Measurements from ENCODE around the gene USF2.
"Not testable (repeated sequence)": the region's sequence is repeated elsewhere in the genome, so short reads cannot be mapped to it uniquely, and the experiment has no call there.

USF2 gene

GRCh38 chr19:35284153-35285094 is 15.7 kb downstream of the USF2 start:
- Histone ChIP-seq H3K36me3 (ENCODE audit: insufficient read depth, insufficient read length, low read length) (peaks cover under 1% of the 10 kb centered on the region), H3K9ac (ENCODE audit: insufficient read length, low read depth) (no peak overlapping the region), H3K27me3 (ENCODE audit: insufficient read depth, insufficient read length) (no peaks in the 10 kb centered on the region), H3K4me1 (ENCODE audit: insufficient read depth, insufficient read length) (peaks cover 2% of the 10 kb centered on the region), H3K4me3 (ENCODE audit: insufficient read length, low read depth) (no peak overlapping the region), H3K9me3 (ENCODE audit: insufficient read depth, low read length) (no peaks in the 10 kb centered on the region)
- no peak for DNase-seq (ENCODE audit: low read depth, low spot score)
- TF ChIP-seq YY1 (IDR thresholded peaks at IDR 0.05; ENCODE audit: insufficient read depth, insufficient read length): no peak
- TF ChIP-seq ZNF274 (IDR thresholded peaks at IDR 0.05; ENCODE audit: low read depth, low read length): no peak
- no peak for TF ChIP-seq SUZ12 (IDR thresholded peaks at IDR 0.05; ENCODE audit: extremely low read depth, insufficient read depth, insufficient read length)

DNA sequence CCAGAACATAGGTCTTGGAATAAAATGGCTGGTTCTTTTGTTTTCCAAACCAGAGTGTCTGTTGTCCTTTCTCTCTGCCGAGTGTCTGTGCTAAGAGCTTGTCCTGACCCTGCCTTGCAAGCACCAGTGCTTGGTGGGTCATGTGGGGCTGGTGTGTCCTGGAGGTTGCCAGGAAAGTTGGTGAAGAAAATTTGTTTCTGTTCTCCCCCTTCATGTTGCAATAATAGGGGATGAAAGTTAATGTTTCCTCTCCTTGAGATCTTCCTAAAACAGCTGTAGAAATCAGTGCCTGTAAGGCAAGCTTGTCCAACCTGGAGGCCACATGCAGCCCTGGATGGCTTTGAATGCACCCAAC is 16.3 kb downstream of the USF2 start:
- H3K9me3 ChIP-seq (ENCODE audit: insufficient read depth, low read length): no peaks in the 10 kb centered on the region
- H3K4me1 ChIP-seq (ENCODE audit: insufficient read depth, insufficient read length): peaks cover 2% of the 10 kb centered on the region
- TF ChIP-seq ZNF274 (IDR thresholded peaks at IDR 0.05; ENCODE audit: low read depth, low read length) (no peak), SUZ12 (IDR thresholded peaks at IDR 0.05; ENCODE audit: extremely low read depth, insufficient read depth, insufficient read length) (no peak)
- DNase-seq (ENCODE audit: low read depth, low spot score): no peak
- H3K36me3 ChIP-seq (ENCODE audit: insufficient read depth, insufficient read length, low read length): no peaks in the 10 kb centered on the region
- no peak overlapping the region for H3K9ac ChIP-seq (ENCODE audit: insufficient read length, low read depth)
- H3K27me3 ChIP-seq (ENCODE audit: insufficient read depth, insufficient read length): no peaks in the 10 kb centered on the region
- H3K4me3 ChIP-seq (ENCODE audit: insufficient read length, low read depth): no peak overlapping the region

- not testable (repeated sequence) for H3K9me3 ChIP-seq (ENCODE audit: insufficient read depth, low read length); H3K27me3 ChIP-seq (ENCODE audit: insufficient read depth, insufficient read length); DNase-seq (ENCODE audit: low read depth, low spot score); H3K36me3 ChIP-seq (ENCODE audit: insufficient read depth, insufficient read length, low read length); H3K9ac ChIP-seq (ENCODE audit: insufficient read length, low read depth); H3K4me1 ChIP-seq (ENCODE audit: insufficient read depth, insufficient read length); H3K4me3 ChIP-seq (ENCODE audit: insufficient read length, low read depth)
These were observed 16.7 kb downstream of the USF2 start for GRCh38 chr19:35285465-35285864.

DNA sequence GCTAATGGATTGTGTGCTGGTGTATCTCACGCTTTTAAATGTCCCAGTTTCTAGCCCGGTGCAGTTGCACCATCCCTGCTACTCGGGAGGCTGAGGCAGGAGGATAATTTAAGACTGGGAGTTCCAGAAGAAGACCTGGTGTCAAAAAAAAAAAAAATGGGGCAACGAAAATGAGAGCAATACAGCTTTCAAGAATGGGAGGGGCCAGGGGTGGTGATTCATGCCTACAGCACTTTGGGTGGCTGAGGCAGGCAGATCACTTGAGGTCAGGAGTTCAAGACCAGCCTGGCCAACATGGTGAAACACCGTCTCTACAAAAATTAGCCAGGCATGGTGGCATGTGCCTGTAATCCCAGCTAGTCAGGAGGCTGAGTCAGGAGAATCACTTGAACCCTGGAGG is 17.3 kb downstream of the USF2 start:
- H3K9me3 ChIP-seq (ENCODE audit: insufficient read depth, low read length); H3K36me3 ChIP-seq (ENCODE audit: insufficient read depth, insufficient read length, low read length); DNase-seq (ENCODE audit: low read depth, low spot score); H3K9ac ChIP-seq (ENCODE audit: insufficient read length, low read depth); H3K4me1 ChIP-seq (ENCODE audit: insufficient read depth, insufficient read length); H3K4me3 ChIP-seq (ENCODE audit: insufficient read length, low read depth); H3K27me3 ChIP-seq (ENCODE audit: insufficient read depth, insufficient read length): not testable (repeated sequence)

DNA sequence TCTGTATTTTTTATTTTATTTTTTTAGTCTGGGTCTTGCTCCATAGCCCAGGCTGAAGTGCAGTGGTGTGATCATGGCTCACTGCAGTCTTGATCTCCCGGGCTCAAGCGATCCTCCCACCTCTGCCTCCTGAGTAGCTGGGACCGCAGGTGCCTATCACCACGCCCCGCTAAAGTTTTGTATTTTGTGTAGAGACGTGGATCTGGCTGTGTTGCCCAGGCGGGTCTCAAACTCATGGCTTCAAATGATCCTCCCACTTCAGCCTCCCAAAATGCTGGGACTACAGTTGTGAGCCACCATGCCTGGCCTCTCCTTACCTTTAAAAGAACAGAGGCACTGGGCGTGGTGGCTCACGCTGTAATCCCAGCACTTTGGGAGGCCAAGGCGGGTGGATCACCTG is 19.0 kb downstream of the USF2 start:
- no peak for DNase-seq (ENCODE audit: low read depth, low spot score)
- Histone ChIP-seq H3K4me1 (ENCODE audit: insufficient read depth, insufficient read length) (peaks cover 13% of the 10 kb centered on the region), H3K9ac (ENCODE audit: insufficient read length, low read depth) (no peak overlapping the region), H3K27me3 (ENCODE audit: insufficient read depth, insufficient read length) (no peaks in the 10 kb centered on the region), H3K36me3 (ENCODE audit: insufficient read depth, insufficient read length, low read length) (no peaks in the 10 kb centered on the region), H3K4me3 (ENCODE audit: insufficient read length, low read depth) (no peak overlapping the region), H3K9me3 (ENCODE audit: insufficient read depth, low read length) (no peaks in the 10 kb centered on the region)
- TF ChIP-seq ZNF274 (IDR thresholded peaks at IDR 0.05; ENCODE audit: low read depth, low read length): no peak
- TF ChIP-seq SUZ12 (IDR thresholded peaks at IDR 0.05; ENCODE audit: extremely low read depth, insufficient read depth, insufficient read length): no peak
- no peak for TF ChIP-seq YY1 (IDR thresholded peaks at IDR 0.05; ENCODE audit: insufficient read depth, insufficient read length)

- Histone ChIP-seq H3K4me3 (ENCODE audit: insufficient read length, low read depth) (no peak overlapping the region), H3K9ac (ENCODE audit: insufficient read length, low read depth) (no peak overlapping the region), H3K9me3 (ENCODE audit: insufficient read depth, low read length) (no peaks in the 10 kb centered on the region), H3K27me3 (ENCODE audit: insufficient read depth, insufficient read length) (no peaks in the 10 kb centered on the region), H3K36me3 (ENCODE audit: insufficient read depth, insufficient read length, low read length) (no peaks in the 10 kb centered on the region), H3K4me1 (ENCODE audit: insufficient read depth, insufficient read length) (peaks cover 13% of the 10 kb centered on the region)
- DNase-seq (ENCODE audit: low read depth, low spot score): no peak
- TF ChIP-seq YY1 (IDR thresholded peaks at IDR 0.05; ENCODE audit: insufficient read depth, insufficient read length) (no peak), ZNF274 (IDR thresholded peaks at IDR 0.05; ENCODE audit: low read depth, low read length) (no peak), SUZ12 (IDR thresholded peaks at IDR 0.05; ENCODE audit: extremely low read depth, insufficient read depth, insufficient read length) (no peak)
These were observed 19.6 kb downstream of the USF2 start for GRCh38 chr19:35288331-35288730.

DNA sequence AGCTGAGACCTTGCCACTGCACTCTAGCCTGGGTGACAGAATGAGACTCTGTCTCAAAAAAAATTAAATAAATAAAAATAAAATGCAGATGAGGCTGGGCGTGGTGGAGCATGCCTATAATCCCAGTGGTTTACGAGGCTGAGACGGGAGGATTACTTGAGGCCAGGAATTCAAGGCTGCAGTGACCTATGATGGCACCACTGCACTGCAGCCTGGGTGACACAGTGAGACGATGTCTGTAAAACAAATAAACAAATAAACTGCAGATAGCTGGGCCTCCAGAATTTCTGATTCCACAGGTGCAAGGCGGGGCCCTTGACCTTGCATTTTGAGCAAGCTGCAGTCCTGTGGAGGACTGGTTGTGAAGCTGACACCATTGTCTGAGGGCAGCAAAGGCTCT is 20.1 kb downstream of the USF2 start:
- H3K36me3 ChIP-seq (ENCODE audit: insufficient read depth, insufficient read length, low read length): no peaks in the 10 kb centered on the region
- TF ChIP-seq ZNF274 (IDR thresholded peaks at IDR 0.05; ENCODE audit: low read depth, low read length) (no peak), YY1 (IDR thresholded peaks at IDR 0.05; ENCODE audit: insufficient read depth, insufficient read length) (no peak), SUZ12 (IDR thresholded peaks at IDR 0.05; ENCODE audit: extremely low read depth, insufficient read depth, insufficient read length) (no peak)
- H3K4me1 ChIP-seq (ENCODE audit: insufficient read depth, insufficient read length): peaks cover 13% of the 10 kb centered on the region
- no peak overlapping the region for H3K9ac ChIP-seq (ENCODE audit: insufficient read length, low read depth)
- no peak for DNase-seq (ENCODE audit: low read depth, low spot score)
- H3K27me3 ChIP-seq (ENCODE audit: insufficient read depth, insufficient read length): no peaks in the 10 kb centered on the region
- H3K9me3 ChIP-seq (ENCODE audit: insufficient read depth, low read length): no peaks in the 10 kb centered on the region
- no peak overlapping the region for H3K4me3 ChIP-seq (ENCODE audit: insufficient read length, low read depth)

Data from NT2/D1 (cell line).